SJCRH30 (cell line): ENCODE data around the gene PCF11. TPM values are rescaled to one million over a fixed set of nuclear protein-coding genes. Genes with fewer than 3 reads are reported as not detected.

Experiments
- DNase-seq, 2 experiments: peaks; one replicate each; pipeline ENCODE4 v3.0.0-alpha.2; 2015 to 2020
- H3K27ac ChIP-seq: fragments of 250-450 bp; sonication (Bioruptor Pico); 2 replicates; pipeline ENCODE4 v1.5.1; 2020; ENCODE audit warnings: mild to moderate bottlenecking, moderate library complexity
- H3K27me3 ChIP-seq: fragments of 250-450 bp; sonication (Bioruptor Pico); 2 replicates; pipeline ENCODE4 v1.5.1; 2020; ENCODE audit warnings: mild to moderate bottlenecking, moderate library complexity
- H3K36me3 ChIP-seq: fragments of 250-450 bp; sonication (Bioruptor Pico); 2 replicates; pipeline ENCODE4 v1.5.1; 2020; ENCODE audit warnings: mild to moderate bottlenecking, moderate library complexity
- H3K4me1 ChIP-seq: fragments of 250-450 bp; sonication (Bioruptor Pico); 2 replicates; pipeline ENCODE4 v1.5.1; 2020; ENCODE audit warnings: mild to moderate bottlenecking, moderate library complexity
- H3K4me3 ChIP-seq: fragments of 250-450 bp; sonication (Bioruptor Pico); 2 replicates; pipeline ENCODE4 v1.5.1; 2020; ENCODE audit warnings: mild to moderate bottlenecking, moderate library complexity
- H3K9me3 ChIP-seq: fragments of 250-450 bp; sonication (Bioruptor Pico); replicated peaks from 2 replicates; pipeline ENCODE4 v1.5.1; 2020; ENCODE audit warnings: mild to moderate bottlenecking, moderate library complexity
- total RNA-seq: library from RNA; depleted of rRNA; stranded (reverse); fragments of >200 nt; shearing (Covaris generic); gene quantifications from 2 replicates; pipeline ENCODE4 v1.2.3, GENCODE V29; 2014; rRNA removed

Gene PCF11, protein sequence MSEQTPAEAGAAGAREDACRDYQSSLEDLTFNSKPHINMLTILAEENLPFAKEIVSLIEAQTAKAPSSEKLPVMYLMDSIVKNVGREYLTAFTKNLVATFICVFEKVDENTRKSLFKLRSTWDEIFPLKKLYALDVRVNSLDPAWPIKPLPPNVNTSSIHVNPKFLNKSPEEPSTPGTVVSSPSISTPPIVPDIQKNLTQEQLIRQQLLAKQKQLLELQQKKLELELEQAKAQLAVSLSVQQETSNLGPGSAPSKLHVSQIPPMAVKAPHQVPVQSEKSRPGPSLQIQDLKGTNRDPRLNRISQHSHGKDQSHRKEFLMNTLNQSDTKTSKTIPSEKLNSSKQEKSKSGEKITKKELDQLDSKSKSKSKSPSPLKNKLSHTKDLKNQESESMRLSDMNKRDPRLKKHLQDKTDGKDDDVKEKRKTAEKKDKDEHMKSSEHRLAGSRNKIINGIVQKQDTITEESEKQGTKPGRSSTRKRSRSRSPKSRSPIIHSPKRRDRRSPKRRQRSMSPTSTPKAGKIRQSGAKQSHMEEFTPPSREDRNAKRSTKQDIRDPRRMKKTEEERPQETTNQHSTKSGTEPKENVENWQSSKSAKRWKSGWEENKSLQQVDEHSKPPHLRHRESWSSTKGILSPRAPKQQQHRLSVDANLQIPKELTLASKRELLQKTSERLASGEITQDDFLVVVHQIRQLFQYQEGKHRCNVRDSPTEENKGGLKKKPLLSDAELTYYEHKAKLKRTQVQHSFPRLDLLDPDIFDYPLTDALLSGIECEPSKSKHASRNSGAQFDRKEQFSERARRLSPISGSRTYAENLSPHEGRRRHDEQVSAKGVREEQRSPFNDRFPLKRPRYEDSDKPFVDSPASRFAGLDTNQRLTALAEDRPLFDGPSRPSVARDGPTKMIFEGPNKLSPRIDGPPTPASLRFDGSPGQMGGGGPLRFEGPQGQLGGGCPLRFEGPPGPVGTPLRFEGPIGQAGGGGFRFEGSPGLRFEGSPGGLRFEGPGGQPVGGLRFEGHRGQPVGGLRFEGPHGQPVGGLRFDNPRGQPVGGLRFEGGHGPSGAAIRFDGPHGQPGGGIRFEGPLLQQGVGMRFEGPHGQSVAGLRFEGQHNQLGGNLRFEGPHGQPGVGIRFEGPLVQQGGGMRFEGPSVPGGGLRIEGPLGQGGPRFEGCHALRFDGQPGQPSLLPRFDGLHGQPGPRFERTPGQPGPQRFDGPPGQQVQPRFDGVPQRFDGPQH (N-terminal part only)
- total RNA-seq: 55.9 and 71.1 TPM in 2 replicates

- H3K36me3 ChIP-seq: peaks cover 39% of the 10 kb centered on the region
- DNase-seq: no peak
These were observed at the start of gene PCF11 for GRCh38 chr11:83156996-83157593. PCF11 (plus strand) TSS chr11:83157131; CDS start chr11:83157440, 309 bp downstream.

DNA sequence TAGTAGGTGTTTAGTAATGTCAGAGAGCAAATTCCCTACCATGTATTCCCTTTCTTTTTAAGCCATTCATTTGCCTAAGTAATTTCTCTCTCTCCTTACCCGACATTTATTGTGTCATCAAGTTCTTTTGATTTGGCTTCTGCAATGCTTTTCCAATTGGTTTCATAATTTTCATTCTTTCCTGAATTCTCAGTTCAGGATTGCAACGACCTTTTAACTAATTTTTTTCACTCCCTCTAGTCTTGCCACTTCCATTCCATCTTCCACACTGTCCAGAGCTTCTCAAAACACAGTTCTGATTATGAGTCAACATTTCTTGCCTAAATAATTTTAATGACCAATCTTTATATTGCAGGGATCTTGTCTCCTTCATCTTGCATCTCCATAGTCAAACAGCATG, 44.0 kb upstream of the PCF11 start:
- Histone ChIP-seq H3K27ac (no peak overlapping the region), H3K4me3 (no peak overlapping the region)
- no peak for DNase-seq

More at GRCh38 chr11:83156996-83157593, at the start of gene PCF11:
- no peaks in the 10 kb centered on the region for H3K9me3 ChIP-seq
- H3K4me1 ChIP-seq: 0 out of 2 replicates have a peak, but pooled peaks cover 10% of the 10 kb centered on the region
- peak within 1 kb of the TSS; percentile 91 for H3K4me3 ChIP-seq
- no peaks in the 10 kb centered on the region for H3K27me3 ChIP-seq
- H3K27ac ChIP-seq: peak within 1 kb of the TSS; percentile 93

DNA sequence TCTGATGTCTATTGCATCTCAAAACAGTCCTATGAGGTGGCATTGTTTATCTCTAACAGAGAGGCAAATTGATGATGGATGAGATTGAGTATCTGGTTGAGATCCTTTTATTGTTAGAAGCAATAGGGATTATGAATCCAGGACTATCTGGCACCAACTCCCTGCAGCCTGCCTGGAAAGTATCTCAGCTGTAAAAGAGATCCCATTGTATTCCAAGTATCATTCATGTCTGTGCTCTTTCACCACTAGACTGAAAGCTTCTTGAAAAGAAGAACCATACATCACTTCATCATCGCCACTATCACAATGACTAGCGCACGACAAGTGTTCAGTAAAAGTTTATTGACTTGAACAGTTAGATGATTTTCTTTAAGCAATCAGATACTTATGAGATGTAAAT, 41.9 kb upstream of the PCF11 start:
- no peak overlapping the region for H3K4me3 ChIP-seq
- peaks cover 9% of the 10 kb centered on the region; the same call in 1 of the 2 replicates for H3K27me3 ChIP-seq
- H3K36me3 ChIP-seq: no peaks in the 10 kb centered on the region
- no peak overlapping the region for H3K27ac ChIP-seq
- DNase-seq: no peak
- H3K9me3 ChIP-seq: no peaks in the 10 kb centered on the region
- no peaks in the 10 kb centered on the region for H3K4me1 ChIP-seq

More for the DNA sequence above, 44.0 kb upstream of the PCF11 start:
- Histone ChIP-seq H3K36me3 (no peaks in the 10 kb centered on the region), H3K9me3 (no peaks in the 10 kb centered on the region), H3K4me1 (no peaks in the 10 kb centered on the region), H3K27me3 (peaks cover 9% of the 10 kb centered on the region; the same call in 1 of the 2 replicates)

DNA sequence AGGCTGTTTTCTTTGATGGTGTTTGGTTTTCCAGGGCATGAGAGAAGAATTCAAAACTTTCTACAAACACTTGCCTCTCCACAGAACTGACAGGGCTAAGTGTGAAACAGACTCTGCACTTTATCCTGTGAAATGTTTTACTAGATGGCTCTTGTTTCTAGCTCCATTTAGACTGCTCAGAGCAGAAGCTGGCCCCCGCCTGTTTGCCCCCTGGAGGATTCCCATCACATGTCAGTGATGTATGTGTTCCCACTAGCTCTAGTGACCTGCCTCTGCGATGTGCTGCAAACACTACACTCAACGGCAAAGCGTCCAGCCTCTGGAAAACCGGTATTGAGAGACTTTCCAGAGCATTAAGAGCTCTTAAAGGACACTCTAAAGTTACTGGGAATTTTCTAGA, 41.4 kb upstream of the PCF11 start:
- H3K27ac ChIP-seq: no peak overlapping the region
- H3K9me3 ChIP-seq: no peaks in the 10 kb centered on the region
- no peak overlapping the region for H3K4me3 ChIP-seq
- H3K36me3 ChIP-seq: no peaks in the 10 kb centered on the region
- DNase-seq: no peak
- no peaks in the 10 kb centered on the region for H3K4me1 ChIP-seq
- peaks cover 9% of the 10 kb centered on the region; the same call in 1 of the 2 replicates for H3K27me3 ChIP-seq

- Histone ChIP-seq H3K4me3 (no peak overlapping the region), H3K9me3 (no peaks in the 10 kb centered on the region), H3K27ac (no peak overlapping the region), H3K27me3 (peaks cover 9% of the 10 kb centered on the region; the same call in 1 of the 2 replicates), H3K4me1 (no peaks in the 10 kb centered on the region), H3K36me3 (no peaks in the 10 kb centered on the region)
- DNase-seq: no peak
These were observed 40.8 kb upstream of the PCF11 start for GRCh38 chr11:83116015-83116641.

DNA sequence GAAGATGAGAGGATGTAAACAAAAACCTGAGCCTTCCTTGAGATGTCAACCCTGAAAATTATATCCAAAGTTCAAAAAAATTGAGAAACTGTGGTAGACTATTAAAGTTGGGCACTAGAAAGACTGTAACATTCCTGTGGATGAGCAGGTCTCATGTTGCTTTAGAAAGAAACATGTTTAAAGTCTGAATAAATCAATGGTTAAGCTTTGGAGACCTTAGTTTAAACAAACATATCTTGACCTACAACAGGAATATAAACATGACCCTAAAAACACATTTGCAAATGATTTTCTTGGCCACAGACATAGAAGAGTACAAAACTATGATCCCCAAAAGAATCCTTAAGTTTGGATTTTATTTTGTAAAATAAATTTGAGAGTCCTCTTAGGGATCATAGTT, 38.1 kb upstream of the PCF11 start:
- Histone ChIP-seq H3K36me3 (no peaks in the 10 kb centered on the region), H3K27ac (no peak overlapping the region), H3K4me1 (no peaks in the 10 kb centered on the region), H3K4me3 (no peak overlapping the region), H3K27me3 (no peaks in the 10 kb centered on the region), H3K9me3 (no peaks in the 10 kb centered on the region)
- DNase-seq: no peak

- no peak overlapping the region for H3K27ac ChIP-seq
- no peaks in the 10 kb centered on the region for H3K9me3 ChIP-seq
- no peaks in the 10 kb centered on the region for H3K4me1 ChIP-seq
- H3K4me3 ChIP-seq: no peak overlapping the region
- H3K27me3 ChIP-seq: no peaks in the 10 kb centered on the region
- no peak for DNase-seq
- H3K36me3 ChIP-seq: no peaks in the 10 kb centered on the region
These were observed 37.7 kb upstream of the PCF11 start for GRCh38 chr11:83119216-83119615.

DNA sequence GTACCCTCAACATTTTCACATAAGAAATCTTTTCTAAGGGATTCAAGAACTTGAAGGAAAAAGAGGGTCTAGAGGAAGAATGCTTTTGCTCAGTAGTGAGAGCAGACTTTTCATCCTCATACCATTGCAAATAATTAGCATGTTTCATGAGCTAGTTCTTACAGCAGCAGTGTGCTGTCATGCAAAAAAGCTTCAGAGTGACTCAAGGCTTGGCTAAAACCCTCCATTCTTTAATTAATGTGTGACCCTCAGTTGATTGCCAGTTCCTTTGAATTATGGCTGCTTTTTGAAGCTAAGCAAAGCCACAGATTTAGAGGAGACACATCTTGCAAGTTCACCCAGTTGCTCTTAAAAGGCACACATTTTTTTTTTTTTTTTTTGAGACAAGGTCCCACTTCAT, 36.6 kb upstream of the PCF11 start:
- Histone ChIP-seq H3K27me3 (no peaks in the 10 kb centered on the region), H3K4me1 (no peaks in the 10 kb centered on the region), H3K36me3 (no peaks in the 10 kb centered on the region), H3K27ac (no peak overlapping the region), H3K9me3 (no peaks in the 10 kb centered on the region), H3K4me3 (no peak overlapping the region)
- no peak for DNase-seq

DNA sequence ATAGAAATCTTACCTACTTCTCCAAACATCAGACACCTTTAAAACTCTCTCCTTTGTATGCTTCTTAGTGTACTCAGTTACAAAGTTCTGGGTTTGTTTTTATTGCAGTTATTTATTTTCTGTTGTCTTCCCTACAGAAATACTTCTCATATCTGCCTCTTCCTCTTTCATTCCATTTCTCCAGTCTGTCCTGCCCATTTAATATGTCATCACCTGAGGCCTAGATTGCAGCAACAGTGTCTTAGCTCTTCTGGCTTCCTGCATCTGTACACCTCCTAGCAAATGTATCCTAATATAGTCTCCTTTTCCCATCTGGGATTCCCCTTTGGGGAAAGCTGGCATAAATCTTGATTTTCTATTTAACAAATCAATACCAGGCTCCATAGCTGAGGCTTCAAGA, 34.9 kb upstream of the PCF11 start:
- no peak for DNase-seq
- H3K36me3 ChIP-seq: no peaks in the 10 kb centered on the region
- H3K27ac ChIP-seq: no peak overlapping the region
- H3K9me3 ChIP-seq: no peaks in the 10 kb centered on the region
- no peaks in the 10 kb centered on the region for H3K27me3 ChIP-seq
- no peaks in the 10 kb centered on the region for H3K4me1 ChIP-seq
- no peak overlapping the region for H3K4me3 ChIP-seq

DNA sequence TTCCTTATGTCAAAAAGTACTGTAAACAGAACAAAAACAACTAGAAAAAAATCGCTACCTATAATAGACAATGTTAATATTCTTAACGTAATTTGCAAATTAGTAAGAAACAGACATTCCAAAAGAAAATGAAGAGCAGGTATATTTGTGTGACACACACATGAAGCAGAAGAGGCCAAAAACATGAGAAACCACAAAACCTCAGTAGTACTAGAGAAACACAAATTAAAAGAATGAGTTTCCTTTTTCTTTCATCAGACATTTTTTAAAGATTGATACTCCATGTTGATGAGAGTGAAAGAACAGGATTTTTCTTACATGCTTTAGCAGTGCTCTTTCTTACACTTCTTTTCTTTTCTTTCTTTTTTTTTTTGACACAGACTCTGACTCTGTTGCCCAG, 34.2 kb upstream of the PCF11 start:
- no peaks in the 10 kb centered on the region for H3K36me3 ChIP-seq
- no peak overlapping the region for H3K27ac ChIP-seq
- H3K9me3 ChIP-seq: no peaks in the 10 kb centered on the region
- no peaks in the 10 kb centered on the region for H3K4me1 ChIP-seq
- no peaks in the 10 kb centered on the region for H3K27me3 ChIP-seq
- H3K4me3 ChIP-seq: no peak overlapping the region
- no peak for DNase-seq

- Histone ChIP-seq H3K9me3 (no peaks in the 10 kb centered on the region), H3K27ac (no peak overlapping the region), H3K27me3 (no peaks in the 10 kb centered on the region), H3K36me3 (no peaks in the 10 kb centered on the region), H3K4me1 (no peaks in the 10 kb centered on the region), H3K4me3 (no peak overlapping the region)
- DNase-seq: no peak
These were observed 32.1 kb upstream of the PCF11 start for GRCh38 chr11:83124636-83125424.

DNA sequence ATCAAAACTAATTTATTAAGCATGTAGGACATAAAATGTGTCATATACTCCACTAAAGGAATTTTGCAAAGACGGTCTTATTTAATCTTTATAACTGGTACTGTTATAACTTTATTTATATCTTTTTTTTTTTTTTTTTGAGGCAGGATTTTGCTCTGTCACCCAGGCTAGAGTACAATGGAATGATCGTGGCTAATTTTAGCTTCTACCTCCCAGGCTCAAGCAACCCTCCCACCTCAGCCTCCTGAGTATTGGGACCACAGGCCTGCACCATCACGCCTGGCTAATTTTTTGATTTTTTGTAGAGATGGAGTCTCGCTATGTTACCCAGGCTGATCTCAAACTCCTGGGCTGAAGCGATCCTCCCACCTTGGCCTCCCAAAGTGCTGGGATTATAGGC, 31.4 kb upstream of the PCF11 start:
- Histone ChIP-seq H3K36me3 (no peaks in the 10 kb centered on the region), H3K27ac (no peak overlapping the region), H3K9me3 (no peaks in the 10 kb centered on the region), H3K4me3 (no peak overlapping the region), H3K4me1 (no peaks in the 10 kb centered on the region), H3K27me3 (no peaks in the 10 kb centered on the region)
- no peak for DNase-seq

- Histone ChIP-seq H3K27me3 (no peaks in the 10 kb centered on the region), H3K27ac (no peak overlapping the region), H3K9me3 (no peaks in the 10 kb centered on the region), H3K4me1 (no peaks in the 10 kb centered on the region), H3K36me3 (no peaks in the 10 kb centered on the region), H3K4me3 (no peak overlapping the region)
- DNase-seq: no peak
These were observed 29.7 kb upstream of the PCF11 start for GRCh38 chr11:83127310-83127637.
